GM21786 (cell line): ENCODE data around the gene ZNF584.
"Not testable (repeated sequence)": the region's sequence is repeated elsewhere in the genome, so short reads cannot be mapped to it uniquely, and the experiment has no call there.

Experiments
- ATAC-seq: cut with Tn5 transposase; IDR thresholded peaks from one replicate; pipeline ENCODE4 v1.9.1; 2021; ENCODE audit not compliant: unreplicated experiment

ZNF584 gene

GRCh38 chr19:58408152-58409009, at the start of gene ZNF584:
Gene ZNF584 (plus strand): TSS chr19:58408649. CDS start chr19:58409148, 499 bp downstream.
- ATAC-seq: peak; percentile 90

- no peak for ATAC-seq
These were observed 46.6 kb upstream of the ZNF584 start for GRCh38 chr19:58361900-58362271.

- ATAC-seq: peak; percentile 87
These were observed 46.0 kb upstream of the ZNF584 start, which contains the start of gene ZNF497 for GRCh38 chr19:58362272-58362994. Gene ZNF497 (minus strand): TSS chr19:58362751. CDS start chr19:58357635, 5,116 bp downstream.

GRCh38 chr19:58364146-58364545, 44.3 kb upstream of the ZNF584 start:
- ATAC-seq: no peak

- no peak for ATAC-seq
These were observed 41.6 kb upstream of the ZNF584 start for GRCh38 chr19:58366585-58367430.

- ATAC-seq: no peak
These were observed 40.6 kb upstream of the ZNF584 start for GRCh38 chr19:58367698-58368454.

GRCh38 chr19:58368561-58369360, 39.7 kb upstream of the ZNF584 start:
- ATAC-seq: no peak

- no peak for ATAC-seq
These were observed 35.9 kb upstream of the ZNF584 start for GRCh38 chr19:58372311-58373133.

GRCh38 chr19:58374200-58374599, 34.2 kb upstream of the ZNF584 start:
- ATAC-seq: no peak

- ATAC-seq: not testable (repeated sequence)
These were observed 31.7 kb upstream of the ZNF584 start for GRCh38 chr19:58376724-58377123.

- ATAC-seq: no peak
These were observed 29.2 kb upstream of the ZNF584 start for GRCh38 chr19:58379246-58379645.

GRCh38 chr19:58380037-58380661, 28.3 kb upstream of the ZNF584 start:
- ATAC-seq: no peak

GRCh38 chr19:58380662-58381459, 27.6 kb upstream of the ZNF584 start, which contains the start of gene ZNF837:
Gene ZNF837 (minus strand): TSS chr19:58381030. CDS start chr19:58369332, 11,698 bp downstream.
- peak; percentile 84 for ATAC-seq

GRCh38 chr19:58381460-58382212, 26.8 kb upstream of the ZNF584 start:
- no peak for ATAC-seq

GRCh38 chr19:58382997-58383603, 25.3 kb upstream of the ZNF584 start:
- ATAC-seq: no peak

- no peak for ATAC-seq
These were observed 23.0 kb upstream of the ZNF584 start for GRCh38 chr19:58385313-58385890.
